GM12878 (cell line): ENCODE results near the gene IL32. TPM values are rescaled to one million over a fixed set of nuclear protein-coding genes. Genes with fewer than 3 reads are reported as not detected.
A peak's percentile ranks its signal among the peaks of the same experiment; 100 is the strongest.

ENCODE experiments used
- ATF2 ChIP-seq: IDR thresholded peaks from 2 replicates; pipeline ENCODE4 v1.6.1; 2012; ENCODE audit warnings: low read length, inconsistent platforms
- BCL11A ChIP-seq: IDR thresholded peaks from 2 replicates; pipeline ENCODE4 v1.6.1; 2011; ENCODE audit warnings: low read depth, low read length
- BCLAF1 ChIP-seq: fragments of 450-650 bp; IDR thresholded peaks from 2 replicates; pipeline ENCODE4 v1.6.1; 2017; ENCODE audit warnings: antibody characterized with exemption, mild to moderate bottlenecking, moderate library complexity
- CBX3 ChIP-seq: fragments of 200-600 bp; sonication (generic); IDR thresholded peaks from 2 replicates; pipeline ENCODE4 v1.6.1; 2016; ENCODE audit warnings: low read depth, borderline replicate concordance
- CEBPB ChIP-seq, 2 experiments: fragments of 150-350 bp in 1 of 2; IDR thresholded peaks; 2 replicates each; pipeline ENCODE4 v1.6.1; 2012 to 2014; ENCODE audit warnings: low read depth in 2 of 2, low read length in 2 of 2, borderline replicate concordance in 1 of 2, inconsistent platforms in 1 of 2
- CHD1 ChIP-seq: IDR thresholded peaks from 2 replicates; pipeline ENCODE4 v1.6.1; 2012; ENCODE audit warnings: low read depth, low read length, improper control_type of control experiment
- HDAC2 ChIP-seq: fragments of 200-600 bp; sonication (generic); IDR thresholded peaks from 2 replicates; pipeline ENCODE4 v1.6.1; 2017
- HDGF ChIP-seq: fragments of 450-650 bp; IDR thresholded peaks from 2 replicates; pipeline ENCODE4 v1.6.1; 2016; ENCODE audit warnings: antibody characterized with exemption
- IRF3 ChIP-seq: fragments of 450-650 bp; IDR thresholded peaks from 2 replicates; pipeline ENCODE4 v1.6.1; 2014; ENCODE audit warnings: mild to moderate bottlenecking
- IRF5 ChIP-seq: fragments of 450-650 bp; IDR thresholded peaks from 2 replicates; pipeline ENCODE4 v1.6.1; 2017; ENCODE audit warnings: borderline replicate concordance
- KLF5 ChIP-seq: fragments of 450-650 bp; IDR thresholded peaks from 2 replicates; pipeline ENCODE4 v1.6.1; 2014; ENCODE audit warnings: mild to moderate bottlenecking; ENCODE audit not compliant: partially characterized antibody
- NBN ChIP-seq: fragments of 450-650 bp; IDR thresholded peaks from 2 replicates; pipeline ENCODE4 v1.6.1; 2016
- PKNOX1 ChIP-seq: fragments of 450-650 bp; IDR thresholded peaks from 2 replicates; pipeline ENCODE4 v1.6.1; 2016; ENCODE audit warnings: mild to moderate bottlenecking
- RFX5 ChIP-seq: IDR thresholded peaks from 2 replicates; pipeline ENCODE4 v1.6.1; 2011; ENCODE audit warnings: low read depth, low read length, improper control_type of control experiment
- SIN3A ChIP-seq: IDR thresholded peaks from 2 replicates; pipeline ENCODE4 v1.6.1; 2012; ENCODE audit warnings: low read depth, low read length, improper control_type of control experiment
- SIX5 ChIP-seq: IDR thresholded peaks from 2 replicates; pipeline ENCODE4 v1.6.1; 2011; ENCODE audit warnings: mild to moderate bottlenecking, low read depth, low read length, moderate library complexity; ENCODE audit not compliant: severe bottlenecking
- SMARCA5 ChIP-seq: fragments of 450-650 bp; IDR thresholded peaks from 2 replicates; pipeline ENCODE4 v1.6.1; 2017; ENCODE audit warnings: mild to moderate bottlenecking
- SREBF1 ChIP-seq: IDR thresholded peaks from 2 replicates; pipeline ENCODE4 v1.6.1; 2012; ENCODE audit warnings: mild to moderate bottlenecking, low read length
- STAT3 ChIP-seq: IDR thresholded peaks from 2 replicates; pipeline ENCODE4 v1.6.1; 2011; ENCODE audit warnings: low read depth, low read length, improper control_type of control experiment
- TARDBP ChIP-seq: IDR thresholded peaks from 2 replicates; pipeline ENCODE4 v1.6.1; 2016; ENCODE audit warnings: borderline replicate concordance
- USF1 ChIP-seq: IDR thresholded peaks from 2 replicates; pipeline ENCODE4 v1.6.1; 2011; ENCODE audit warnings: borderline replicate concordance, low read depth, mild to moderate bottlenecking, moderate library complexity, mixed read lengths, low read length; ENCODE audit not compliant: insufficient read depth; ENCODE audit errors: extremely low read length
- ZNF24 ChIP-seq: fragments of 450-650 bp; IDR thresholded peaks from 2 replicates; pipeline ENCODE4 v1.6.1; 2017; ENCODE audit warnings: antibody characterized with exemption, mild to moderate bottlenecking
- ZNF384 ChIP-seq: IDR thresholded peaks from 2 replicates; pipeline ENCODE4 v1.6.1; 2012; ENCODE audit warnings: low read depth, mild to moderate bottlenecking, low read length, improper control_type of control experiment, borderline replicate concordance
- polyA plus RNA-seq, 11 experiments: library from polyadenylated mRNA; depleted of rRNA in 4 of 11; unstranded in 6 of 11; stranded (reverse) in 5 of 11; fragments of >200 nt; fragmentation: Nextera tagmentation in 4 of 11; fragmentation: Illumina TruSeq in 1 of 11; extraction: Ambion mirVana in 4 of 11; extraction: Trizol in 1 of 11; gene quantifications; 1 replicate in 1 of 11; 2 replicates in 10 of 11; pipeline versions ENCODE4 v1.2.1 to v1.2.3, GENCODE V29; 2011 to 2016; ENCODE audit warnings: inconsistent platforms in 2 of 11, missing spikeins in 2 of 11, low read depth in 1 of 11
- total RNA-seq, 4 experiments: library from RNA; depleted of rRNA in 3 of 4; stranded (reverse); fragments of >200 nt in 3 of 4; fragmentation: Illumina TruSeq in 1 of 4; extraction: Trizol in 1 of 4; gene quantifications; 2 replicates each; pipeline versions ENCODE4 v1.2.1 to v1.2.3, GENCODE V29; 2013 to 2021

IL32 gene
- total and polyA plus RNA-seq, 10 of the 15 experiments (the other 5 are each of a cell fraction or from before 2014, with no cell fraction given): 27.0 to 122 (median 55.8) TPM

- TF ChIP-seq PKNOX1 (no peak), SMARCA5 (0 out of 2 replicates have a peak, but pooled peaks have one; percentile 87), CEBPB (IDR thresholded peaks at IDR 0.05; ENCODE audit: borderline replicate concordance in 1 of 2, low read depth in 2 of 2, low read length in 2 of 2) (no peak), SREBF1 (no peak), HDGF (no peak), CHD1 (no peak), TARDBP (no peak), IRF5 (no peak), IRF3 (no peak), KLF5 (no peak), HDAC2 (no peak), USF1 (no peak), SIN3A (peak; percentile 89), NBN (peak; percentile 44; the same call in 1 of the 2 replicates), BCLAF1 (no peak), CBX3 (no peak), BCL11A (no peak), STAT3 (no peak), ZNF24 (no peak), ZNF384 (no peak), ATF2 (no peak), RFX5 (no peak), SIX5 (peak; percentile 48)
These were observed 40.9 kb downstream of the IL32 start (continued) for GRCh38 chr16:3106205-3106928.
